WTC11 (cell line): Measurements from ENCODE around the gene TRRAP.

Experiments used
- CREM ChIP-seq: sonication (generic); formaldehyde crosslinking; IDR thresholded peaks from 2 replicates; pipeline ENCODE4 v1.8.1; 2022; ENCODE audit warnings: mild to moderate bottlenecking, missing genetic modification reagents, moderate library complexity
- EMX1 ChIP-seq: fragments of 250-450 bp; sonication (Bioruptor Pico); IDR thresholded peaks from 2 replicates; pipeline ENCODE4 v1.8.0; 2021; ENCODE audit warnings: mild to moderate bottlenecking
- GABPB1 ChIP-seq: sonication (generic); formaldehyde crosslinking; IDR thresholded peaks from 2 replicates; pipeline ENCODE4 v1.8.1; 2023; ENCODE audit warnings: mild to moderate bottlenecking, missing genetic modification reagents
- KAT7 ChIP-seq: sonication (generic); formaldehyde crosslinking; IDR thresholded peaks from 2 replicates; pipeline ENCODE4 v1.8.1; 2023; ENCODE audit warnings: missing genetic modification reagents, mild to moderate bottlenecking, borderline replicate concordance
- NFE2L1 ChIP-seq: sonication (generic); formaldehyde crosslinking; IDR thresholded peaks from 2 replicates; pipeline ENCODE4 v1.8.1; 2023; ENCODE audit warnings: missing genetic modification reagents
- NFYB ChIP-seq: sonication (generic); formaldehyde crosslinking; conservative IDR thresholded peaks from 2 replicates; pipeline ENCODE4 v1.8.0; 2022; ENCODE audit warnings: low read depth, missing genetic modification reagents
- NR2C2 ChIP-seq: sonication (generic); formaldehyde crosslinking; IDR thresholded peaks from 2 replicates; pipeline ENCODE4 v1.8.0; 2022; ENCODE audit warnings: mild to moderate bottlenecking, missing genetic modification reagents
- NR3C1 ChIP-seq: sonication (generic); formaldehyde crosslinking; conservative IDR thresholded peaks from 2 replicates; pipeline ENCODE4 v1.8.1; 2023; ENCODE audit warnings: low read depth, mild to moderate bottlenecking, missing genetic modification reagents
- SP1 ChIP-seq: sonication (generic); formaldehyde crosslinking; conservative IDR thresholded peaks from 2 replicates; pipeline ENCODE4 v1.8.1; 2022; ENCODE audit warnings: missing genetic modification reagents
- TEAD4 ChIP-seq: sonication (generic); formaldehyde crosslinking; IDR thresholded peaks from 2 replicates; pipeline ENCODE4 v1.8.0; 2022; ENCODE audit warnings: mild to moderate bottlenecking, missing genetic modification reagents
- TF ChIP-seq, protein P1 (sequence below): fragments of 200-600 bp; IDR thresholded peaks from 2 replicates; pipeline ENCODE4 v1.8.0; 2022; ENCODE audit warnings: antibody characterized with exemption
- TF ChIP-seq, protein P2 (sequence below): fragments of 250-450 bp; sonication (Bioruptor Pico); IDR thresholded peaks from 2 replicates; pipeline ENCODE4 v1.8.0; 2021; ENCODE audit warnings: mild to moderate bottlenecking
- TF ChIP-seq, protein P3 (sequence below): sonication (generic); formaldehyde crosslinking; conservative IDR thresholded peaks from 2 replicates; pipeline ENCODE4 v1.8.1; 2022; ENCODE audit warnings: mild to moderate bottlenecking, missing genetic modification reagents
- TF ChIP-seq, protein P4 (sequence below): sonication (generic); formaldehyde crosslinking; conservative IDR thresholded peaks from 2 replicates; pipeline ENCODE4 v1.8.1; 2023; ENCODE audit warnings: mild to moderate bottlenecking, low read depth, missing genetic modification reagents, moderate library complexity

DNA sequence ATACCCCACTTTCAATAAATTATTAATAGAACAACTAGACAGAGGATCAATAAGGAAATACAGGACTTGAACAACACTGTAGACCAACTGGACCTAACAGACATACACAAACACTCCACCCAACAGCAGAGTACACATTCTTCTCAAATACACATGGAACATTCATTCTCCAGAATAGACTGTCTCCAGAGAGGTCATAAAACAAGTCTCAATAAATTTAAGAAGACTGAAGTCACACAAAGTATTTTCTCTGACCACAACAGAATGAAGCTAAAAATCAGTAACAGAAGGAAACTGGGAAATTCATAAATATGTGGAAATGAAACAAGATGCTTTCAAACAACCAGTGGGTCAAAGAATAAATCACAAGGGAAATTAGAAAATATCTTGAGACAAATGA lies 145.7 kb downstream of the TRRAP start:
- TF ChIP-seq, protein P1, sequence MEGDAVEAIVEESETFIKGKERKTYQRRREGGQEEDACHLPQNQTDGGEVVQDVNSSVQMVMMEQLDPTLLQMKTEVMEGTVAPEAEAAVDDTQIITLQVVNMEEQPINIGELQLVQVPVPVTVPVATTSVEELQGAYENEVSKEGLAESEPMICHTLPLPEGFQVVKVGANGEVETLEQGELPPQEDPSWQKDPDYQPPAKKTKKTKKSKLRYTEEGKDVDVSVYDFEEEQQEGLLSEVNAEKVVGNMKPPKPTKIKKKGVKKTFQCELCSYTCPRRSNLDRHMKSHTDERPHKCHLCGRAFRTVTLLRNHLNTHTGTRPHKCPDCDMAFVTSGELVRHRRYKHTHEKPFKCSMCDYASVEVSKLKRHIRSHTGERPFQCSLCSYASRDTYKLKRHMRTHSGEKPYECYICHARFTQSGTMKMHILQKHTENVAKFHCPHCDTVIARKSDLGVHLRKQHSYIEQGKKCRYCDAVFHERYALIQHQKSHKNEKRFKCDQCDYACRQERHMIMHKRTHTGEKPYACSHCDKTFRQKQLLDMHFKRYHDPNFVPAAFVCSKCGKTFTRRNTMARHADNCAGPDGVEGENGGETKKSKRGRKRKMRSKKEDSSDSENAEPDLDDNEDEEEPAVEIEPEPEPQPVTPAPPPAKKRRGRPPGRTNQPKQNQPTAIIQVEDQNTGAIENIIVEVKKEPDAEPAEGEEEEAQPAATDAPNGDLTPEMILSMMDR: no peak
- TF ChIP-seq, protein P2, sequence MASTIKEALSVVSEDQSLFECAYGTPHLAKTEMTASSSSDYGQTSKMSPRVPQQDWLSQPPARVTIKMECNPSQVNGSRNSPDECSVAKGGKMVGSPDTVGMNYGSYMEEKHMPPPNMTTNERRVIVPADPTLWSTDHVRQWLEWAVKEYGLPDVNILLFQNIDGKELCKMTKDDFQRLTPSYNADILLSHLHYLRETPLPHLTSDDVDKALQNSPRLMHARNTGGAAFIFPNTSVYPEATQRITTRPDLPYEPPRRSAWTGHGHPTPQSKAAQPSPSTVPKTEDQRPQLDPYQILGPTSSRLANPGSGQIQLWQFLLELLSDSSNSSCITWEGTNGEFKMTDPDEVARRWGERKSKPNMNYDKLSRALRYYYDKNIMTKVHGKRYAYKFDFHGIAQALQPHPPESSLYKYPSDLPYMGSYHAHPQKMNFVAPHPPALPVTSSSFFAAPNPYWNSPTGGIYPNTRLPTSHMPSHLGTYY (CRISPR knock-in tag): no peak
- no peak for TF ChIP-seq KAT7 (CRISPR knock-in tag)
- no peak for TF ChIP-seq CREM (CRISPR knock-in tag)
- TF ChIP-seq SP1 (CRISPR knock-in tag): no peak
- no peak for TF ChIP-seq NR2C2 (CRISPR knock-in tag)
- TF ChIP-seq NFYB: no peak
- no peak for TF ChIP-seq TEAD4 (CRISPR knock-in tag)
- no peak for TF ChIP-seq NR3C1 (CRISPR knock-in tag)
- TF ChIP-seq, protein P3, sequence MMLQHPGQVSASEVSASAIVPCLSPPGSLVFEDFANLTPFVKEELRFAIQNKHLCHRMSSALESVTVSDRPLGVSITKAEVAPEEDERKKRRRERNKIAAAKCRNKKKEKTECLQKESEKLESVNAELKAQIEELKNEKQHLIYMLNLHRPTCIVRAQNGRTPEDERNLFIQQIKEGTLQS (CRISPR knock-in tag): no peak
- TF ChIP-seq, protein P4, sequence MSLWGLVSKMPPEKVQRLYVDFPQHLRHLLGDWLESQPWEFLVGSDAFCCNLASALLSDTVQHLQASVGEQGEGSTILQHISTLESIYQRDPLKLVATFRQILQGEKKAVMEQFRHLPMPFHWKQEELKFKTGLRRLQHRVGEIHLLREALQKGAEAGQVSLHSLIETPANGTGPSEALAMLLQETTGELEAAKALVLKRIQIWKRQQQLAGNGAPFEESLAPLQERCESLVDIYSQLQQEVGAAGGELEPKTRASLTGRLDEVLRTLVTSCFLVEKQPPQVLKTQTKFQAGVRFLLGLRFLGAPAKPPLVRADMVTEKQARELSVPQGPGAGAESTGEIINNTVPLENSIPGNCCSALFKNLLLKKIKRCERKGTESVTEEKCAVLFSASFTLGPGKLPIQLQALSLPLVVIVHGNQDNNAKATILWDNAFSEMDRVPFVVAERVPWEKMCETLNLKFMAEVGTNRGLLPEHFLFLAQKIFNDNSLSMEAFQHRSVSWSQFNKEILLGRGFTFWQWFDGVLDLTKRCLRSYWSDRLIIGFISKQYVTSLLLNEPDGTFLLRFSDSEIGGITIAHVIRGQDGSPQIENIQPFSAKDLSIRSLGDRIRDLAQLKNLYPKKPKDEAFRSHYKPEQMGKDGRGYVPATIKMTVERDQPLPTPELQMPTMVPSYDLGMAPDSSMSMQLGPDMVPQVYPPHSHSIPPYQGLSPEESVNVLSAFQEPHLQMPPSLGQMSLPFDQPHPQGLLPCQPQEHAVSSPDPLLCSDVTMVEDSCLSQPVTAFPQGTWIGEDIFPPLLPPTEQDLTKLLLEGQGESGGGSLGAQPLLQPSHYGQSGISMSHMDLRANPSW: no peak
- TF ChIP-seq EMX1 (CRISPR knock-in tag): no peak
- TF ChIP-seq NFE2L1: no peak
- no peak for TF ChIP-seq GABPB1 (CRISPR knock-in tag)
